GM21526 (cell line): Measurements from ENCODE around the gene PDE2A.

ENCODE experiments used
- ATAC-seq: cut with Tn5 transposase; IDR thresholded peaks from one replicate; pipeline ENCODE4 v1.9.1; 2021; ENCODE audit warnings: moderate library complexity; ENCODE audit not compliant: unreplicated experiment, low FRiP score

The PDE2A gene

GRCh38 chr11:72705442-72706365 is 31.5 kb upstream of the PDE2A start:
- ATAC-seq = no peak

GRCh38 chr11:72704783-72705265 is 30.6 kb upstream of the PDE2A start:
- no peak for ATAC-seq

GRCh38 chr11:72704028-72704782 is 30.0 kb upstream of the PDE2A start:
- no peak for ATAC-seq

- ATAC-seq = no peak
Measured at GRCh38 chr11:72703267-72704008, 29.2 kb upstream of the PDE2A start.

- no peak for ATAC-seq
Measured at GRCh38 chr11:72702577-72703241, 28.5 kb upstream of the PDE2A start.

GRCh38 chr11:72702096-72702495 is 27.9 kb upstream of the PDE2A start:
- ATAC-seq = no peak

GRCh38 chr11:72701466-72701865 is 27.2 kb upstream of the PDE2A start:
- no peak for ATAC-seq

- no peak for ATAC-seq
Measured at GRCh38 chr11:72700146-72700545, 25.9 kb upstream of the PDE2A start.

GRCh38 chr11:72697814-72698213 is 23.6 kb upstream of the PDE2A start:
- no peak for ATAC-seq

GRCh38 chr11:72696866-72697700 is 22.9 kb upstream of the PDE2A start:
- no peak for ATAC-seq

- no peak for ATAC-seq
Measured at GRCh38 chr11:72695354-72695753, 21.1 kb upstream of the PDE2A start.

- no peak for ATAC-seq
Measured at GRCh38 chr11:72693271-72693968, 19.2 kb upstream of the PDE2A start.

- ATAC-seq = no peak
Measured at GRCh38 chr11:72692498-72693237, 18.4 kb upstream of the PDE2A start.

- no peak for ATAC-seq
Measured at GRCh38 chr11:72690166-72690565, 15.9 kb upstream of the PDE2A start.

GRCh38 chr11:72688929-72689328 is 14.7 kb upstream of the PDE2A start:
- no peak for ATAC-seq

GRCh38 chr11:72688486-72688885 is 14.3 kb upstream of the PDE2A start:
- ATAC-seq = no peak

- ATAC-seq = no peak
Measured at GRCh38 chr11:72687326-72687725, 13.1 kb upstream of the PDE2A start.

GRCh38 chr11:72686639-72687220 is 12.5 kb upstream of the PDE2A start:
- ATAC-seq = no peak
